Panc1 (cell line): ENCODE results near the gene AJUBA.

ENCODE experiments used
- CTCF ChIP-seq: fragments of 450-650 bp; IDR thresholded peaks from 2 replicates; pipeline ENCODE4 v1.5.1; 2017; ENCODE audit warnings: mild to moderate bottlenecking
- POLR2AphosphoS5 ChIP-seq: IDR thresholded peaks from 2 replicates; pipeline ENCODE4 v1.6.1; 2012; ENCODE audit warnings: mild to moderate bottlenecking, low read depth, low read length, moderate library complexity
- REST ChIP-seq, 2 experiments: IDR thresholded peaks; 2 replicates each; pipeline ENCODE4 v1.6.1; 2011 to 2012; ENCODE audit warnings: low read depth in 2 of 2, control low read depth in 1 of 2, low read length in 1 of 2, mild to moderate bottlenecking in 1 of 2, moderate library complexity in 1 of 2; ENCODE audit not compliant: insufficient read depth in 1 of 2
- SIN3A ChIP-seq: IDR thresholded peaks from 2 replicates; pipeline ENCODE4 v1.6.1; 2012; ENCODE audit warnings: low read depth, mild to moderate bottlenecking, low read length, moderate library complexity, borderline replicate concordance; ENCODE audit not compliant: insufficient read depth

GRCh38 chr14:23021889-23022442 is 39.6 kb upstream of the AJUBA start:
- no peak for TF ChIP-seq CTCF
- TF ChIP-seq REST (IDR thresholded peaks at IDR 0.05; ENCODE audit: insufficient read depth in 1 of 2, low read depth in 2 of 2, low read length in 1 of 2), result no peak
- TF ChIP-seq SIN3A, result no peak
- no peak for TF ChIP-seq POLR2AphosphoS5
